Psoas muscle (tissue), 8 donors: ENCODE results near the gene FBXO42. TPM values are rescaled to one million over a fixed set of nuclear protein-coding genes. Genes with fewer than 3 reads are reported as not detected.

Source experiments
- ATAC-seq, 4 donors: fragments of 200-7000 bp; cut with Tn5 transposase; one replicate each; pipeline ENCODE4 v1.9.1; 2020; ENCODE audit warnings: moderate library complexity in 3 of 4, mild to moderate bottlenecking in 2 of 4
- DNase-seq, 2 donors: peaks; one replicate each; pipeline ENCODE4 v3.0.0-alpha.2; 2020
- H3K27ac ChIP-seq: fragments of 200-600 bp; one replicate; pipeline ENCODE4 v1.8.0; 2022
- H3K27me3 ChIP-seq, 3 donors: fragments of 200-600 bp in 1 of 3; one replicate each; pipeline versions ENCODE4 v1.6.1 to v1.8.0; 2013 to 2022; ENCODE audit warnings: low read length in 2 of 3, mild to moderate bottlenecking in 2 of 3, moderate library complexity in 1 of 3; ENCODE audit not compliant: insufficient read depth in 3 of 3
- H3K36me3 ChIP-seq, 2 donors: fragments of 200-600 bp in 1 of 2; one replicate each; pipeline versions ENCODE4 v1.6.1 to v1.8.0; 2013 to 2022; ENCODE audit warnings: low read depth in 1 of 2, mild to moderate bottlenecking in 1 of 2, moderate library complexity in 1 of 2; ENCODE audit not compliant: insufficient read depth in 1 of 2
- H3K4me1 ChIP-seq: fragments of 200-600 bp; one replicate; pipeline ENCODE4 v1.8.0; 2022
- H3K4me3 ChIP-seq: fragments of 200-600 bp; one replicate; pipeline ENCODE4 v1.8.0; 2022; ENCODE audit warnings: mild to moderate bottlenecking
- H3K9me3 ChIP-seq: fragments of 200-600 bp; one replicate; pipeline ENCODE4 v1.8.0; 2022
- WGBS, 3 donors: extraction: QIAGEN DNeasy Blood & Tissue Kit; methylation state at CpG; one replicate each; pipeline versions ENCODE4 v1.1.6 to v1.1.7; 2013; 5-methylcytosine and 5-hydroxymethylcytosine counted together
- intact Hi-C, 2 donors: fragments of 100-400 bp; cut with DNase I; formaldehyde crosslinking; loops; one replicate each; pipeline versions ENCODE4 v1.11.0 to v1.14.2; 2022
- polyA plus RNA-seq, 3 donors: library from polyadenylated mRNA; stranded (reverse); fragments of 200-250 nt; gene quantifications; one replicate each; pipeline ENCODE4 v1.2.3, GENCODE V29; 2013
- total RNA-seq, 4 donors: library from RNA; stranded (reverse); fragmentation: NEBNext Ultra II Directional in 2 of 4; extraction: Animal tissue kit (Norgen Biotek cat#: 25700) in 2 of 4; gene quantifications; one replicate each; pipeline versions ENCODE4 v1.2.1 to v1.2.4, GENCODE V29; 2021 to 2023
- TF ChIP-seq, protein P1 (sequence below): fragments of 200-600 bp; IDR thresholded peaks from one replicate; pipeline ENCODE4 v1.8.0; 2022; ENCODE audit warnings: antibody characterized with exemption
- donor health status: healthy with polysubstance abuse.
- donor health status: DM: no; HTN: no; CAD: no; lungs with moderate emphysema.
- donor health status: Bipolar disorder and iron deficiency.
- donor health status: healthy.
- donor health status: DM: yes; HTN: yes; CAD: no.
- donor health status: DM: no; HTN: no; CAD: no.
- donor health status: DM: no; HTN: no; CAD: no.
- donor health status: DM: yes; HTN: yes; CAD: no.

Gene FBXO42
- total and polyA plus RNA-seq, 7 donors: 7.4 to 26.6 (median 18.7) TPM

DNA sequence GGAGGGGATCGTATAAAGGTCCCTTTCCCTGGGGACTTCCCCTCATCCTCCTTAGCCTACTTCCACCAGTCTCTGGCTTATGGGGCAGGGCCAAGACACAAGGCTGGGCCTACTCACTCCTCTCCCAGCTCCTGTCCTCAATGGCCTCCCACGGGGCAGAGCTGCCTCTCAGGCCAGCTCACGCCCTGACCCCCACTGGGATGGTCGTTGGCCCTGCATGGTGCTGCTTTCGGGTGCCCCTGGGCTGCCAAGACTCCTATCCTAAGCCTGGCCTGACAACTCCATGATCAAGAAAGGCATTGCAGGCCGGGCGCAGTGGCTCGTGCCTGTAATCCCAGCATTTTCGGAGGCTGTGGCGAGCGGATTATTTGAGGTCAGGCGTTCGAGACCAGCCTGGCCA, 121.5 kb downstream of the FBXO42 start:
- intact Hi-C loops: no loop called here
- Histone ChIP-seq H3K4me1 (peaks cover 6% of the 10 kb centered on the region), H3K9me3 (no peaks in the 10 kb centered on the region), H3K36me3 (peaks cover 0 to 7% of the 10 kb centered on the region in 2 donors), H3K4me3 (no peak overlapping the region), H3K27ac (no peak overlapping the region), H3K27me3 (peaks cover 0 to 23% (median 13%) of the 10 kb centered on the region in 3 donors)
- DNase-seq (no peak), ATAC-seq (no peak)
- 84 to 90% (median 90%) methylated on average over 13 of the region's 13 CpGs for WGBS, 3 donors
- TF ChIP-seq, protein P1, sequence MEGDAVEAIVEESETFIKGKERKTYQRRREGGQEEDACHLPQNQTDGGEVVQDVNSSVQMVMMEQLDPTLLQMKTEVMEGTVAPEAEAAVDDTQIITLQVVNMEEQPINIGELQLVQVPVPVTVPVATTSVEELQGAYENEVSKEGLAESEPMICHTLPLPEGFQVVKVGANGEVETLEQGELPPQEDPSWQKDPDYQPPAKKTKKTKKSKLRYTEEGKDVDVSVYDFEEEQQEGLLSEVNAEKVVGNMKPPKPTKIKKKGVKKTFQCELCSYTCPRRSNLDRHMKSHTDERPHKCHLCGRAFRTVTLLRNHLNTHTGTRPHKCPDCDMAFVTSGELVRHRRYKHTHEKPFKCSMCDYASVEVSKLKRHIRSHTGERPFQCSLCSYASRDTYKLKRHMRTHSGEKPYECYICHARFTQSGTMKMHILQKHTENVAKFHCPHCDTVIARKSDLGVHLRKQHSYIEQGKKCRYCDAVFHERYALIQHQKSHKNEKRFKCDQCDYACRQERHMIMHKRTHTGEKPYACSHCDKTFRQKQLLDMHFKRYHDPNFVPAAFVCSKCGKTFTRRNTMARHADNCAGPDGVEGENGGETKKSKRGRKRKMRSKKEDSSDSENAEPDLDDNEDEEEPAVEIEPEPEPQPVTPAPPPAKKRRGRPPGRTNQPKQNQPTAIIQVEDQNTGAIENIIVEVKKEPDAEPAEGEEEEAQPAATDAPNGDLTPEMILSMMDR: no peak

- H3K4me3 ChIP-seq: no peak overlapping the region
- TF ChIP-seq, protein P1: no peak
These were observed 122.1 kb downstream of the FBXO42 start for GRCh38 chr1:16229976-16230740.

GRCh38 chr1:16226490-16227179, 125.6 kb downstream of the FBXO42 start:
- Histone ChIP-seq H3K36me3 (peaks cover 0 to 4% of the 10 kb centered on the region in 2 donors), H3K4me1 (peaks cover 6% of the 10 kb centered on the region), H3K9me3 (no peaks in the 10 kb centered on the region), H3K27me3 (peaks cover 0 to 23% (median 13%) of the 10 kb centered on the region in 3 donors), H3K27ac (no peak overlapping the region), H3K4me3 (peak overlapping the region; percentile 38)
- WGBS, 3 donors: 12 to 17% (median 15%) methylated on average over 38 to 46 of the region's 46 CpGs
- ATAC-seq (peak; percentile 28 to 77 (median 66)), DNase-seq (peak; percentile 61 to 82)
- TF ChIP-seq, protein P1: no peak
- intact Hi-C loops: no loop called here

More at GRCh38 chr1:16229976-16230740, 122.1 kb downstream of the FBXO42 start:
- WGBS, 3 donors: 85 to 89% (median 86%) methylated on average over 13 of the region's 13 CpGs
- Histone ChIP-seq H3K27ac (no peak overlapping the region), H3K9me3 (no peaks in the 10 kb centered on the region), H3K36me3 (peaks cover 0 to 7% of the 10 kb centered on the region in 2 donors), H3K4me1 (peaks cover 6% of the 10 kb centered on the region), H3K27me3 (peaks cover 0 to 23% (median 13%) of the 10 kb centered on the region in 3 donors)
- intact Hi-C loops: no loop called here
- ATAC-seq: no peak
- peak in 1 of 2 donors; percentile 36 for DNase-seq

GRCh38 chr1:16226129-16226489, 126.2 kb downstream of the FBXO42 start:
- intact Hi-C loops: no loop called here
- no peak for DNase-seq
- ATAC-seq: peak in 3 of 4 donors; percentile 5 to 14 (median 11)
- 77 to 88% (median 81%) methylated on average over 7 of the region's 7 CpGs for WGBS, 3 donors
- TF ChIP-seq, protein P1: no peak
- Histone ChIP-seq H3K36me3 (no peaks in the 10 kb centered on the region), H3K27me3 (peaks cover 0 to 23% (median 13%) of the 10 kb centered on the region in 3 donors), H3K4me1 (peaks cover 6% of the 10 kb centered on the region), H3K27ac (no peak overlapping the region), H3K9me3 (no peaks in the 10 kb centered on the region), H3K4me3 (peak overlapping the region; percentile 38)
